IPS DF 4.7 (cell line): ENCODE results near the gene SELENOO.

Experiments
- DNase-seq: peaks from one replicate; pipeline ENCODE4 v3.0.0-alpha.2; 2013; ENCODE audit warnings: low spot score; ENCODE audit errors: extremely low read depth

SELENOO gene

DNA sequence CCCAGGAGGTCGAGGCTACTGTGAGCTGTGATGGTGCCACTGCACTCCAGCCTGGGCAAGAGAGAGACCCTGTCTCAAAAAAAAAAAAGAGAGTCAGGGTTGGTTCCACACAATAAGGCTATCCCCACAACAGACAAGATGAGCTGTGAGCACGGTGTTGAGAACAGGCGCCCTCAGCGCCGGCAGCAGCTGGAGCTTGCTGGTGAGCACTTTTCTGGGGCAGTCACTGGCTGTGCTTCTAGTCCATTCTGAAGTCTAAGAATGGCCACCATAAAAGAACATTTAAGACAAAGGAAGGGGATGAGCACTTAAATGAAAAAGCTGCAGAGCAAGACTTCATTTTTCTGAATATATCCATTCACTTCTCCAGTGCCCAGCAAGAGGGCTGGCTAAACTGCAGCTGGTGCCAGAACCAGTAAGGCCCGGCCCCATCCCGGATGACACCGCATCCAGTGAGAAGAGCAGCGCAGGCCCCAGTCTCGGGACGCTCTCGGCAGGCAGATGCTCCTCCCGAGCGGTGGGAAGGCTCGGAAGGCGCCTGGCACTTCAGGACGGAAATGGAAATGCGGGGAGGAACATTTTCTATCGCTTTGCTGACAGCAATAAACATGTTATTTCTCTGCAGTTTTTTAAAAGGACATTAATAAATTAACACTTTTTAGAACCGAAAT, 31.8 kb downstream of the SELENOO start:
- DNase-seq, result no peak

DNA sequence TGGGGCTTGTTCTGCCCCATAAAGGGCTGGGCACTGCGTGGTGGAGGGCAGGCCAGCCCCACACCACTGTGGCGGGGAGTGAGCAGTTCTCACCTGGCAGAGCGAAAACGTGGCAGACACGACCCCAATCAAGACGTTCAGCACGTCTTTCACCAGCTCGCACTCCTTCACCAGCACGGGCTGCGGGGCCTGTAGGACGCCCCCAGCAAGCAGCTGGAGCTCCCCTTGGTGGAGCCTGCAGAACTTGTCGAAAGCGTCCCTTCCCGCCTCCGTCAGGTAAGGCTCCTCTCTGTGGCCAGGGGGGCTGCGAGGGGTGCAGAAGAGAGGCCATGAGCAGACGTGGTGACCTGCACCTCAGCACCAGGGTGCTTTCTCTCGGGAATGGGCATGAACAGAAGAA, 32.4 kb downstream of the SELENOO start:
- no peak for DNase-seq

DNA sequence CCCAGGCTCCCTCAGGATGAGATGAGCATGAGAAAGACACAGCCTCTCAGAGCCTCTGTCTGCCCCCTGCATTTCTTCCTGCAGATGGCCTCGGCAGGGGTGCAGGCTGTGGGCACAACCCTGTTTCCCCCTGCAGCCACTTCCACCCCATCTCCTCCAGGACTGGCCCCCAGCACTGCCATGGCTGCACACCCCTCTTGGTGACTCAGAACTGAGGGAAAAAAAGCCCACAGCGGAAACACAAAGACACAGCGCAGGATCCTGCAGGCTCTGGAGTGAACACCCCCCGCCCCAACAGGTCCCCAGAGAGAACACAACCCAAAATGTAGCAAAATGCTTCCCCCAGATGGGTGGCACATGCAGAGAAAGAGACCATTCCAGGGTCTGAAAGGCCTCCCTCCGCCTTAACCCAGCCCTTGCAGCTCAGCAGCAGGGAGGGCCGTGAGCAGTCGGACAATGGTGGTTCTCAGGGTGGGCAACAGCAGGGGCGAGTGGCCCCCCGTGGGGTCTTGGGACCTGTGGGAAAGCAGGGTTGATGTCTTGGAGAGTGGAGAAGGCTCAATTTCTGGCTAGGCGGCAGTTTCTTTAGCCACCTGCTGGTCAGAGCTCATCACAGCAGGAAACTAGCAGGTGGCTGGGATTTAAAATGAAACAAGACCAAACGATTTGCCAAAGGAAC, 36.1 kb downstream of the SELENOO start:
- no peak for DNase-seq

DNA sequence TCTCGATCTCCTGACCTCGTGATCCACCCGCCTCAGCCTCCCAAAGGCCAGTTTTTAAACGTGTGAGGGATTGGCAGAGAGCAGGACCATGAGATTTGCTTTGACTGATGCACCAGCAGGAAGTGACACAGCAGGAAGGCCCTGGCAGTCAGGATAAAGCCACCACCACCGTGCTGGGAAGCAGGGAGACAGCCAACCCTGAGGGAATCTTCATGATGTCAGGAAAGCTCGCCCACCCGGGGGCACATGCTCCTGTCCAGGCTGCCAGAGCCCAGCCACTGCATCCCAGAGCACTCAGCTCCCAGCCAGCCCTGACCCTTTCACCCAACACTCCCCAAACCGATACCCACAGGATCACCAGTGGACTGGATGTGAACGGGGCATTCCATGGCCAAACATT, 37.9 kb downstream of the SELENOO start:
- no peak for DNase-seq

DNA sequence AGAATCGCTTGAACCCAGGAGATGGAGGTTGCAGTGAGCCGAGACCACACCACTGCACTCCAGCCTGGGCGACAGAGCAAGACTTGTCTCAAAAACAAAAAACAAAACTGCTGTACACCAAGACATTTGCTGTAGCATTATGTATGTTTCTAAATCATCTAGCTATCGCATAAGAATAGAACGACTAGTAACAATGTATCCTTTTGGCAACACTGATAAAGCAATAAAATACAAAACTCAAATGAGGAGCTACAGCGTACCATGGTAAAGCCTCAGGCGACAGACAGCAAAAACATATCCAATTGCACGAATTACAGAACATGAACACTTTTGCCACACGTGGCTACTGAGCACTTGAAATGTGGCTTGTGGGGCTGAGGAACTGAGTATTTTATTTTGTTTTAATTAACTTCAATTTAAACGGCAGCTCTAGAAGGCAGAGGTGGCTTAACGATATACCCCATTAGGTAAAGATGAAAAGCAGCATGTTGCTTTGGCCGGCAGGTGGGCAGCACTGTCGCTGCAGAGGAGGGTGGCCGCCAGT, 41.7 kb downstream of the SELENOO start:
- no peak for DNase-seq

DNA sequence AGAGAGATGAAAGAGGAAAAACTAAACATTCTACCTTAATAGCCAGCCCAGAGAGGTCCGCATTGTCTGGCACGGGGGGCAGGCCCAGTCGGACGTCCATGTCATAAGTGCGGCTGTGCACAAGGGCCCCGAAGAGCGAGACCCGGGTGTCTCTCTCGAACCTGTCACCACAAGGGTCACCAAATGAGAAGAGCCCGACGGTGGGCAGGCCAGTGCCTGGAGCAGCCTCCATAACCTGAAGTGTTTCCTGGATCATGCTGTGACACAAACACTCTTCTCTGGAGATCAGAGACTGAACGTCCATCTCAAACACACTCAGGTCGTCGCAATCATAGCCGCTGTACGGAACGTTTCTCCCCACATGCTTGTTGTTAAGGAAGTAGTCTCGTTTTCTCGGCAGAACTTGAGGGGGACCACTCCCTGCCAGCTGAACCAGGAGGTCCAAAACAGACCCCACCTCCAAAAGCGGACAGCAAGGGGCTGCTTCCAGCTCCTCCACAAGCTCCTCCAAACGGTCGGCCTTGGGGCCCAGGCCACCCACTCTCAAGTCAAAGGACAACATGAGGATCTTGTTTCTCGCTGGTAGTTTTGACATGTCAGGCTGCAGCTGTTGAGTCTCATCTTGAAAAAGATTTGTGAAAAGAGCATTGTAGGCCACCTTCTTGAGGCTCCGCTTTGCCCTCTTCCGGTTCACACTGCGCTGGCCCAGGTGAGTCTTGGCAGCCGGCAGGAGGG, 43.0 kb downstream of the SELENOO start:
- DNase-seq, result no peak

DNA sequence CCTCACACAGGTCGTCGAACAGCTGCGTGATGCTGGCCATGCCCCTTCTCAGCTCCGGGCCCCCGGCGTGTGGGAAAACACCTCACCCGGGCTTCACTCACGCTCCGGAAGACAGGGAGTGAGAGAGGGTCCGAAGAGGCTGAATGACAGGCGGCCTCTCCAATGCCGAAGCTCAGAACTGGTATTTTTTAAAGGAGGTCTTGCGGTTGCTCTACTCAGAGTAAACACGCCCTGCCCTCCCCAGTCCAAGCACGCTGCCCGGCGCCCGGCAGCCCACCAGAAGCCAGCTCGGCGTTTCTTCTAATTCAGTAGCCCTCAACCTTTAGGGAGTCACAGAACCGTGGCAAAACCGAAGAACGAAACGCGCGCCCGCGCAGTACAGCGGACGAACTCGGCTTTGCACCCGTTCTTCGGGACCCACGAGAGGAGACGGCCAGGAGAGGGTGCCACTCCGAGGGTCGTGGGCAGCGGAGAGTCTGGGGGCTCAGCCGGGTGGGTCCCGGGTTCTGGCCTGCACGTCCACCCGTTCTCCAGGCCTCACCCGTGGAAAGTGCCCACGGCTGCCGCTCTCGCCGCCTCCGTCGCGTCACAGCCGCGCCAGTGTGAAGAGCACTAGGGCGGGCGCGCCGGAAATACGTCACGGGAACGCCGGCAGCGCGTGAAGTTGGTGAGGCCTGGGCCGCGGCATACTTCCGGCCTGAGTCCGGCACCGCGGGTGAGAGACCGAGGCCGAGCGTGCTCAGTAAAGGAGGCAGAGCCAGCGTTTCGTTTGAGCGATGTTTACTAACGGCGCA, 43.8 kb downstream of the SELENOO start, which contains the start of gene TUBGCP6:
Gene TUBGCP6, minus strand, starts transcription at position 604 of the 794 bp plus-strand sequence. Its CDS starts 564 bp downstream, at position 40.
- no peak for DNase-seq

DNA sequence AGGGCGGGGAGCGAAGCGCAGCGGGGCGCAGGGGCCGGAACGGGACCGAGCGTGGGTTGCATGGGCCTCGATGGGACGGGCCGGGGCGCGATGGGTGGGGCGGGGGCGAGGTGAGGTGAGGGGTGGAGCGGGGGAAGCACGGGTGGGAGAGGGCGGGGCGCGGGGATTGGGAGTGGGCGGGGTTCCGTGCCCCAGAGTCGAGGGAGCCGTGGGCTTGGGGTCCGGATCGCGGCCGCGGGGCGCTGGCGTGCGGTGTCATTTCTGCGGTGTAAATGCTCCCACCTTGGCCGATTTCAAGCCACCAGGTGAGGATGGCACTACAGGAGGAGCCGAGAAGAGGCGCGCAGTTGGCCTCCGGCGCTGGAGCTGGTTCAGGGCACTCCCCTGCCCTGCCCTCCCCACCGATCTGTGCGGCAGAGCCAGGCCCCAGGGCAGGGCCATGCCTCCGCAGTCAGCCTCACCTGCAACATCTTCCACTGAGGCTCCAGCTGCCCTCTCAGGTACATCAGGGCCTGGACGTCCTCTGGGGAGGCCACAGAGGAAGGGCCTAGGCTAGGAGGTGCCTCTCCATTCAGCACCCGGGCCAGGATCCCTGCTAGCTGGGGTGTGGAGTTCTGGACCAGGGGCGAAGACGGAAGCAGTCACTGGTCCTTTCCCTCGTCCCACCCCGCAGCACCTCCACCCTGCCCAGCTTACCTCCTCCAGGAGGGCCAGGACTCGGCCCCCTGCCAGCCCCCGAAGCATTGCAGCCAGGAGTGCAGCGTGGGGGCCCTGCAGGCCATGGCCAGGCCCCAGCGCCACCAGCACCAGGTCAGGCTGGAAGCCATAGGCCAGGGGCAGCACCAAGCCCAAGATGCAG, 44.6 kb downstream of the SELENOO start:
- no peak for DNase-seq

DNA sequence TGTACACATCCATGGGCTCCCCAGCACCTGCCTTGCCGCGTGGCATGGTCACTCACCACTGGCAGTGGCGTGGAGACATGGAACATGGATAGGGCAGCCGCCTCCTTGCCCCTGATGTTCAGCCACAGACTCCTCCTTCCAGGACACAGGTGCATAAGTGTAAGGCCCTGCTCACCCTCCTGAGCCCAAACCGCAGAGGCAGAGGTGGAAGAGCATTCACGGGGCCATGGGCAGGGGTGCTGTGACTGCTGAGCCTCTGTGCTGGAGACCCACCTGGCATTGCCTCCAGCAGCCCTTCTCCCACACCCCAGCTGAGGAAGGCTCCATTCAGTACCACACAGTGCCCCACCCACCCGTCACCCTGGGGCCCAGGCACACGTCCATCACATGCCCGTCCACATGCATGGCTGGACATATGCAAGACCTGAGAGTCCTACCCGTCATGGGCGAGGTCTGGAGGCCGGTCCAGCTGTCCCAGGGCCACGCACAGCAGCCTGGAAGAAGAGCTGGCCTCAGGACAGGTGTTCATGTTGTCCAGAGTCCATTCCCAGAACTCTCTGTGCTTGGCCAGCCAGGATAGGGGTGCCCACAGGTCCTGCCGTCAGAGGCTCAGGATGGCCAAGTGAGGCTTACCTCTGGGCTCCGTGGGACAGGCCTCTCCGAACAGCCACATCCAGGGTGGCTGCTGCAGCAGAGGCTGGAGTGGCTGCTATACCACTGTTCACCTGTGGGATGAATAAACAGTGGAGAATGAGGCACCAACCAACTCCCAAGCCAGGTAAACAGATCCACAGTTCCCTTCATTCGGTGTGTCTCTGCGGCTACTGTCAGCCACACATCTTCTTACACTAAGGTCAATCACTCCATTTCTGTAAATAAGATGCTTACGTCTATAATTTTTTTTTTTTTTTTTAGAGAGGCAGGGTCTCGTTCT, 45.7 kb downstream of the SELENOO start:
- no peak for DNase-seq

DNA sequence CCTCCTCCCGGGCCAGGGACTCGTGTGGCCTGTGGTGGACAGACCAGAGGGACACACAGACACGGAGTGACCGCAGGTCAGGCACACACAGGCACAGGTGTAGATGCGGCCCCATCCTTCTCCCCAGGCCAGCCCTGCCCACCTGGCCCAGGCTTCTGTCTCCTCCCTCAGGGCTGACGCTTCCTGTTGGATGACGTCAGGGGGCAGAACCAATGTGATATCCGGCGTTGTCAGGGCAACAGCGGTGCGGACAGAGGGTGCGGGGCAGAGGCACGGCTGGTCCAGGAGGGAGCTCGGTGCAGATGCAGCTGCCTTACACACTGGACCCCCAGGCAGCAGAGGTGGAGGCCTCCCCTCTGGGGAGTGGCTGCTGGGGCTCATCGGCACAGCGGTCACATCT, 46.9 kb downstream of the SELENOO start:
- no peak for DNase-seq

DNA sequence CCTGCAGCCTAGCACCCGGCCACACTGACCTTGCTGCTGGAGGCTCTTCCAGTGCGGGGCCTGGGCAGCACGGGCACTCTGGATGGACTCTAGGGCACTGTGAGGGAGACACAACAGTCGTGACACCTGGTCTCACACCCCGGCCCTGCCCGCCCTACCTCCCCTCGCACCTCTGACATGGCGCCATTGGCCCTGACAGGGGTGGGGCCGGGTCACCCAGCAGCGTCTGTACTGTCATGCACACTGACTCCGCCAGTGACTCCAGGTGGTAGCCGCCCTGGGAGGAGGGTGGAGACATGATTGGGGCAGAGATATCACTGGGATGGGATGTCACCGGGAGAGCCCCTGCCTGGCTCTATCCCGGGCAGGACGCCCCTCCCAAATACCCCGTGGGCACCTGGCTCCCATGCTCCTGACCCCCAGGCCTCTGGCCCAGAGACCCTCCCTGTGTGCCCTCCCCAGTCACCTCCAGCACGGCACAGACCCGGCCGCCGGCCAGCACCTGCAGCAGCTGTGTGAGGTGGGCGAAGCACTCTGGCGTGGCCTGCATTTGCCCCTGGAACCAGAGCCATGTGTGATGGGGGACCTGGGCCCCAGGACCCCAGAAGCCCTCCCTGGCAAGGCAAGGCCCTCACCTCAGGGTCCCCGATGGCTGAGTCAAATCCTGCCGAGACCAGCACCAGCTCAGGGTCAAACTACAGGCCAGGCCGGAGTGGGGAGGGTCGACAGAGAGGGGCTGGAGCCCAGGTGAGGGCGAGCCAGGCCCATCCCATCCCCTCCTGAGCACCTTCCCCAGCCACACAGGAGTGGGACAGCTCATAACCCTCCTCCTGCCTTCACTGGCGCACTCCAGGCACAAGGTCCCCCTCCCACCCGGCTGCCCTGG, 47.6 kb downstream of the SELENOO start:
- DNase-seq, result no peak

DNA sequence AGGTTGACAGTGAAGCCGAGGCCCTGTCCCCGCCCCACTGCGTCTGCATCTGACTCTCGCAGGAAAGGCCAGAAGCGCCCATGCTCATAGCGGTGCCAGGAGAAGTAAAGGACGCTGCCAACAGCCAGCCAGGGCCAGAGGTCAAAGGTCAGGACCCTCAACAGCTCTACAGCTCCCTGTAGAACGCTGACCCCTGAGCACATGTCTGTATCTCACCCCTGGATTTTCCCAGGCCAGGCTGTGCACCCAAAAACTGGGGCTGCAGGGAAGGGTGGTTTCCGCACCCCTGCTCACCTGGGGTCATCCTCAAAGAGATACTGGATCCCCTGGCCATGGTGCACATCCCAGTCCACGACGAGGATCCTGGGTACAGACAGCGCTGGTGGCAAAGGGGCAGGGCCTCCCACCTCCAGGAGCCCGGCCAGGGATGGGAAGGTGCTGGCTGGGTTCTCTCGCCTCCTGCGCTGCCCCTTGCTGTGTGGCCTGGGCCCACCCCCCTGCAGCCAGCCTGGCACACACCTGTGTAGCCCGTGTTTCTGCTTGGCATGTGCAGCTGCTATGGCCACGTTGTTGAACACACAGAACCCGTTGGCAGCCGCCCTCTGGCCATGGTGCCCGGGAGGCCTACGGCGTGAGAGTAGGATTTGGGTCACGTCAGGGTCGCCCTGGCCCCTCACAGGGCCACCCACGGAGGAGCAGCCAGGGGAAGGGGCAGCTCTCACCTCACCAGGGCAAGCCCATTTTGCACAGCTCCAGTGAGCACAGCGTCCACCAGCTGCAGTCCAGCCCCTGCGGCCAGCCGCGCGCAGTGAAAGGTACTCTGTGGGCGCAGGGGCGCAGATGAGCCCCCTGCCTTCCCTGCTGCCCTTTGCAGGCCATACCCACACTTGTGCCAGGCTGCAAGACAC, 48.8 kb downstream of the SELENOO start:
- no peak for DNase-seq

DNA sequence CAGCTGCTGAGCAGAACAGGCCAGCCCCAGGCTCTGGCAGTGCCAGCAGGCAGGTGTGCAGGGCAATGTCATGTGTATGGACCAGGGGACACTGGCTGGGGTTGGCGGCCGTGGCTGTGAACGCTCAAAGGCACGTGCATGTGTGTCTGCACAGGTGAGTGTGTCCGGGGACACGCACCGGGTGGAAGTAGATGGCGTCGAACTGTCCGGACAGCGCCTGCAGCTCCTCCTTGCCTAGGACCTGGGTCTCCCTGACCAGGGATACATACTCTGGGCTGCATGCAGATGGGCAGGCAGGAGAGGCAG, 49.4 kb downstream of the SELENOO start:
- no peak for DNase-seq

DNA sequence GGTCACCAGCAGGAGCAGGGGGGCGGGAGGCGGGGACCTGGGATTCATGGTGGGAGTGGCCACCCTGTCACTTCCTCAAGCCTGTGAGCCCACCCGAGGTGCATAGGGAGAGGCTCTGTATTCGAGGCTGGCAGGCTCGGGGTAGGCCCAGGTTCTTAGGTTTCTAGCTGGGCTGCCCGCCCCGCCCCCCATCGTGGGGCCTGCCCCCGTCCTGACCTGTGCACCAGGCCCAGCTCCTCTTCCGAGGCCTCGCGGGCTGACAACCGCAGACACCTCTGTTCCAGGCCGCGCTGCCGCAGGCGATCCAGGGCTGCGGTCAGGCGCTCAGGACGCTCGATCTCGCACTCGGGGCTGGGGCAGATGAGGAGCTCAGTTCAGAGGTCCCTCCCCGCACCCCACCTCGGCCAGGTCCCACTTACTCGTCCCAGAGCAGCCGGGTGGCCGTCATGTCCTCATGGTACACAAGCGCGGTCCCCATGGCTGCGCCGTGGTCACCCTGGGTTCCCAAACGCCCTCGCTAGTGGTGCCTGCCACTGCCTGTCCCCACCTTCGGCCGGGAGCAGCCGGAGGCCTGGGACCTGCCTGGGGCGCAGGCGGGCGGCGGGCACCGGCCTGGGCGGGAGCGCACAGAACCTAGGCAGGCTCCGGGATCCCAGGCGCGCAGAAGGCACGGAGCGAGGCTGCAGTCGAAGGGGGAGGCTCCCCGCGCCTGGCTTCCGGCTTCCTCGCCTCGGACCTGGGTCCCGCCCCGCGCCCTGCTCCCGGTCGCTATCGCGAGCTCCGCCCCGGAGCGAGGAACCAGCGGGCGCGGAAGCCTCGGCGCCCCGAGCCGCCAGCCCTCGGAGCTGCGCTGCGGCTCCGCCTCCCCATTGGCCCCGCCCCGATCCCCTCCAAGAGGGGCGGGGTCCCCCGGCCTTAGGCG, 50.0 kb downstream of the SELENOO start, which contains the start of gene HDAC10:
Gene HDAC10, minus strand, starts transcription at position 711 of the 922 bp plus-strand sequence. Its CDS starts 233 bp downstream, at position 478.
- no peak for DNase-seq

DNA sequence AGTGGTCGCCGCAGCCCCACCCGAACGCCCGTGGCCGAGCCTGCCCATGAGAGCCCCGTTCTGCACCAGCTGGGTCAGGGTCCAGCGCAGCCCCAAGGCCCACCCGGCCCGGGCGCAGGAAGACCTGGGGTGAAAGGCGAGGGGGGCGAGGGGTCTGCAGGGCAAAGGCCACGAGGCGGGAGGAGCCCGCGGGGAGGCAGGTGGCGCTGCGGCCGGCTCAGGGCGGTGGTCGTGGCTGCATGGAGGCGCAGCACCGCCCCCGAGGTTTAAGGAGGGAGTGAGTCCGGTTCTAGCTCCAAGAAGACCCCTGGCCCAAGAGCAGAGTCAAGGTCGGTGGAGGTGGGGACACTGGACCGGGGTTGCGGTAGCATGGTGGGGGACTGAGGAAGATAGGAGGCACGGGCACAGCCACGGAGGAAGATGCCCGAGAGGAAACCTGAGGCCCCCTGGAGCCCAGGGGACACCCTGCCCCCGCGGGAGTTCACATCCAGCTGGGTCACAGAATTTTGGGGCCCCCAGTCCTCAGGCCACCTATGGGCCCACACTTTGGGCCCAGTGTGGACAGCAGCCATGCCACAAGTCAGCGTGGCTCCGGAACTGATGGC, 50.8 kb downstream of the SELENOO start:
- no peak for DNase-seq
